Activated CD8-positive, alpha-beta memory T cell treated with anti-CD3 and anti-CD28 coated beads, Interleukin-2, amount 50 U/mL, for 24 hours (primary cell): ENCODE results near the gene RAB36.

ENCODE experiments used
- DNase-seq: peaks from one replicate; pipeline ENCODE4 v3.0.0-alpha.2; 2020; ENCODE audit errors: extremely low read depth

Gene RAB36

GRCh38 chr22:23137905-23138561 lies 7.2 kb upstream of the RAB36 start:
- peak; percentile 27 for DNase-seq

- DNase-seq = no peak
Measured at GRCh38 chr22:23138584-23139435, 6.5 kb upstream of the RAB36 start.

GRCh38 chr22:23140385-23140784 lies 4.9 kb upstream of the RAB36 start:
- no peak for DNase-seq

- DNase-seq = no peak
Measured at GRCh38 chr22:23142546-23143105, 2.7 kb upstream of the RAB36 start.

DNA sequence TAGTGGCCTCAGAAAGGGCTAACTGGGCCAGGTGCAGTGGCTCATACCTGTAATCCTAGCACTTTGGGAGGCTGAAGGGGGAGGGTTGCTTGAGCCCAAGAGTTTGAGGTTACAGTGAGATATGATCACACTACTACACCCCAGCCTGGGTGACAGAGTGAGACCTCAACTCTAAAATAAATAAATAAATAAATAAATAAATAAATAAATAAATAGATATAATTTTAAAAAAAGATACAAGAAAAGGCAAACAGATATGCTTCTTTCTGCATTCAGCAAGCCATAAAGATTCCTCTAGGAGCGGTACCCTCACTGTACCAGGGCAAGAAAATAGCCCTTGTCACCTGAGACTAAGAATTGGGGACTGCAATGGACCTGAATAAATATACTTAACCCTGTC lies 2.2 kb upstream of the RAB36 start:
- DNase-seq = no peak

DNA sequence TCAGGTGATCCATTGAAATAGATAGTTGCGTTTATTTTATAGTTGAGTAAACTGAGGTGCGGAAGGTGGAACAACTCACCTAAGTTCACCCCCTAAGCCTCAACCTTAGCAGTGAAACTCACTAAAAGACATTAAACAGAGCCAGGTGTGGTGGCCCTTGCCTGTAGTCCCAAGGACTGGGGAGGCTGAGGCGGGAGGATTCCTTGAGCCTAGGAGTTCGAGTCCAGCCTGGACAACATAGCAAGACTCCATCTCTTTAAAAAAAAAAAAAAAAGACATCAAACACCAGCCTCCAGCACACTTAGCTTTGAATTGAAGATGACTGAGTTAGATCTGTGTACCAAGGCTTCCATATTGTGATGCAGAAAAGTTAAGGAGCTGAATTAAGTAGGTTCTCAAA lies 845 bp upstream of the RAB36 start:
- DNase-seq = no peak

DNA sequence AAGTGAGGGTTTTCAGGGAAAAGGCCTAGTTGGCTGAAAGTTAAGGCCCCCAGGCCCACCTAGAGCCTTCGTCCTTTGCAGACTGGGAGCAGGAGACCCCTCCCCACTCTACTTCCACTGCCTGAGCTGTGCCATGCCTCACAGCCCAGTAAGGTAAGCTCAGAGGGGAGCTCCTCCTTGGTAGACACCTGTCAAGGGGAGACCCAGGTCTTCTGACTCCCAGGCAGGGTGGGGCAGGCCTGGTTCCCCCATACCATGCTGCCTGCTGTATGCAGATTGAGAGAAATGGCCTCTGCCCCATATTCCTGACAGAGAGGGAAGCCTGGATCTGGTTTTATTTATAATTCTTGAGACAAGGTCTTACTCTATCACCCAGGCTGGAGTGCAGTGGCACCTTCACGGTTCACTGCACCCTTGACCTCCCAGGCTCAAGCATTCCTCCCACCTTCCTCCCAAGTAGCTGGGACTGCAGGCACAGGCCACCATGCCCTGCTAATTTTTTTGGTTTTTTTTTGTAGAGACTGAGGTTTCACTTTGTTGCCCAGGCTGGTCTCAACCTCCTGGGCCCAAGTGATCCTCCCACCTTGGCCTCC lies 697 bp downstream of the RAB36 start:
- no peak for DNase-seq

DNA sequence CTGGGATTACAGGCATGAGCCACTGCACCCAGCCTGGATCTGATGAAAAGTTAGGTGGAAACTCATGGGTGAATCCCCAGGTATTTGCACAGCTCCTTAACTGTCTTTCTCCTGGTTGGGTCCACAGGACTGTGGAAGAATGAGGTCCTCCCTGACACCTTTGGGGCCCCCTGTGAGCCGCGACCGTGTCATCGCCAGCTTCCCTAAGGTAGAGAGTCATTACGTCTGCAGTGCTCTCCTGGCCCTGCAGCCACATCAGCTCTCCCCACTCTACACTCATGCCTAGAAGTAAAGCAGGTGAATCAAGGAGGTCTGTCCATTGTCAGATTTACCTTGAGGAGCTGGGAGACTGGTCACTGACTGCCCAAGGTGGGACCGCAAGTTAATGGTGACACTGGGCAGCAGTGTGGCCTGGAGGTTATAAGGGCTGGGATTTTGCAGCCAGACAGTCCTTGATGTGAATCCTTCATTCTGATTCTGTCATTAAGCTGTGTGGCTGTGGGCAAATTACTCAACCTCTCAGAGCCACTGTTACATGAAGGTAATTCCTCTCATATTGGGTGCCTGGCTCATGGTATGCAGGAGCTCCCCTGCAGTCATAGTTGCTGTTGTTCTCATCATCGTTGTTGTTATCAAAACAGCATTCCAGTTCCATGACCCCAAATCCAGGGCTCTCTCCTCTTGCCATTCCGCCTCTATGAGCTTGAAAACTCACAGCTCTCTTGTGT lies 1.4 kb downstream of the RAB36 start:
- DNase-seq = no peak

DNA sequence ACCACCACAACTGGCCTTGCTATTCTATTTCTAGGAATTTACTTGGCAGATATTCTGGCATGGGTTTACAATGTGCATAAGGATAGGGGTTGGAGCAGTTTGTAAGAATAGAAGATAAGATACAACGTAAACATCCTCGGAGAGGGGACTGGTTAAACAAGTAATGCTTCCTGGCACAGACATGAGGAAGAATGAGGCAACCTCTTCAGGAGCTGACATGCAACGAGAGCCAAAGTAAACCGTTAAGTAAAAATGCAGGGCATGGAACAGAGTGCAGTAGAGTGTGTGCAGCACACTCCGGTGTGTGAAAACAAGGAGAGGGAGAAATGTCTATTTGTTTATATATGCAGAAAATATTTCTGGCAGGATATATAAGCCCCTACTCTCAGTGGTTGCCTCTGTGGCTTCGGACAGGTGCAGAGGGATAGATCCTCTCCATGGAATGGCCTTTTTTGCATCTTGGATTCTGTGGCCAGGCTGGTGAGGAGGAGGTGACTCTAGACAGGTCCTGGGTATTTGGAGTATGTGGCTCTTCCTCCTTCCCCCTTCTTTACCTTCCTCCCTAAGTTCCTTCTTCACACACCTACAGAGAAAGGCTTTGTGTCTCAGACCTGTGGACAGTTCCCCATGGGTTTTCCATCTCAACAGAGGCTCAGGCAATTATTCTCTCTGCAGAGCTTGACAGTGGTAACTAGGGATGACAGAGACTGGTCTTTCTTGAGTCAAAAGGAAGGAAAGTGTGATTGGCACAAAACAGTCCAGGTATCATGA lies 2.5 kb downstream of the RAB36 start:
- DNase-seq = no peak

DNA sequence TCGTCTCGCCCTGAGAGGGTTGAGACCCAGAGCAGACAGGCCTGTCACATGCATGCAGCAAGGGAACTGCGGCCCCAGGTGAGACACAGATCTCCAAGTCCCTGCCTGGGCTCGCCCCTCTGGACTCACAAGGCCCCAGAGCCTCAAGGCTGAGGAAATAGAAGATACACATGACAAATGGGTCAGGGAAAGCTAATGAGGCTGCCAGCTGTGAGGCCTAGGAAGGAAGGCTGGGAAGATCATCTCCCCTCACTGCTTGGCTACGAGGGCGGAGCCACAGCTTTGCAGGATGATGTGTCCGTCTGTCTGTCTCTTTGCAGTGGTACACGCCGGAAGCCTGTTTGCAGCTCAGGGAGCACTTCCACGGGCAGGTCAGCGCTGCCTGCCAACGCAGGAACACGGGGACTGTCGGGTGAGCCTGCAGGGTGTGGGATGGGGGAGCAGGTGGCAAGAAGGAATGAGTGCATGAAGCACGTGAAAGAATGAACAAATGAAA lies 4.5 kb downstream of the RAB36 start:
- DNase-seq = no peak

DNA sequence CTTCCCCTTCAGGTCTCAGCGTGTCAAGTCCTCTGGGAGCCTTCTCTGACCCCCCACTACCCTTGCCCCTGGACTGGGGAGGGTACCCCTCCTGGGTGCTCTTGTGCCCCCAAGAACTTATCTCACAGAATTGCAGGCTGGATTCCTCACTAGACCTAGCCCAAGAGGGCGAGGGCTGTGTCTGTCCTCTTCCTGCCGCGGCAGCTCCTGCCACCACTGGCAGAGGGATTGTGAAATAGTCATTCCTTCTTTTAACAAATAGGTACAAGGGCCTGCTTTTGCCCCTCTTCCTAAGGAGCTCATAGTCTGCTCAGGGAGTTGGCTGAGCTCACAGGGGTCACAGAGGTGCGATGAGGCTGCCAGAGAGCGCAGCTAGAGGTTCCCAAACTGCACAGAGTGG lies 5.5 kb downstream of the RAB36 start:
- no peak for DNase-seq

DNA sequence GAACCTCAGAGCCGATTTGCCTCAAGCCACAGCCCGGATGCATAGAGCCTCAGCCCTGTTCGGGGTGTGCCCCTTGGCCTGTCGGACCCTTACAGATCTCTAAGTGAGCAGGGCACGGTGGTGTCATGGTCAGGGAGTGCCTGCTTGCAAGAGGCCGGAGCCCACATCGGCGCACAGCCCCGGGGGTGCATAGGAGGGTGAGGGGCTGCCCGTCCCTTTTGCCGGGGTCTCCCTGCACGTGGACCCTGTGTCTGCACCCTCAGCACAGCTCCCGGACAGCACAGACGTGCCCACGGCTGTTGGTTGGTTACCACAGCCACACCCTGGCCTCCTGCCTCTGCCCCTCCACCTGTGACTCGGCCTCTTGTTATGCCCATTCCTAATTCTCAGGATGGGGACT lies 6.5 kb downstream of the RAB36 start:
- DNase-seq = no peak

GRCh38 chr22:23152238-23153114 lies 7.2 kb downstream of the RAB36 start:
- no peak for DNase-seq

GRCh38 chr22:23153994-23154393 lies 8.7 kb downstream of the RAB36 start:
- no peak for DNase-seq

DNA sequence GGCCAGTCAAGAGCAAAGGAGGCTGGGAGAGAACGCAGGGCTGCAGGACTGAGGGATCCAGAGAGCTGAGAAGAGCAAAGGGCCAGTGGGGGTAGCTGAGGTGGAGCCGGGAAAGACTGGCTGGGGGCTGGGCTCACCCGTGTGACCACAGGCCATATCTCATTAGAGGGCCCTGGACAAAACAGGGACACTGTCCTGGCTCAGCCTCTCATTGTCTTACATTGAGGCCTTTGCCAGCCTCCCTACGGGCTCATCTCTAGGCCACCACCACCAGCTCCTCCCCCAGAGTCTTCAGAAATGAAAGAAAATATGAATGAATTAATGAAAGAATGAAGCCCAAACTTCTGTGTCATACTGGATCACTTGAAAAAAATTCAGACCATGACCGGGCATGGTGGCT lies 9.2 kb downstream of the RAB36 start:
- no peak for DNase-seq

DNA sequence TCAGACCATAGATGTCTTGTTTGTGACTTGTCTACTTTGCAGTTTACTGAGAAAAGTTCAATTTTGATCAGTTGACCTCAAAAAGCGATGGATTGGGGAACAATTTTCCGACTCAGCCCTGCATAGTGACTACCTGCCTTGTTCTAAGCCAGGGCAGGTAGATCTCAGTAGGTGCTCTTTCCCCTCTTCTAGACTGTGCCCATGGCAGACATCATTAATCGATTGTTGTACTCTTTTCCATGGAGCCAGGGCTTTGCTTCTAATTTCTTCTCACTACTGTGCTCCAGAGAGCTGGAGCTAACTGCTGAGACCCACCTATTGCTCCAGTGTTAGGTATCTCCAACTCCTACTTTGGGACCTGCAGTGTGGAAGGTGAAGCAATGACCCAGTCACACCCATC lies 9.9 kb downstream of the RAB36 start:
- no peak for DNase-seq

- DNase-seq = no peak
Measured at GRCh38 chr22:23155831-23156230, 10.6 kb downstream of the RAB36 start.

DNA sequence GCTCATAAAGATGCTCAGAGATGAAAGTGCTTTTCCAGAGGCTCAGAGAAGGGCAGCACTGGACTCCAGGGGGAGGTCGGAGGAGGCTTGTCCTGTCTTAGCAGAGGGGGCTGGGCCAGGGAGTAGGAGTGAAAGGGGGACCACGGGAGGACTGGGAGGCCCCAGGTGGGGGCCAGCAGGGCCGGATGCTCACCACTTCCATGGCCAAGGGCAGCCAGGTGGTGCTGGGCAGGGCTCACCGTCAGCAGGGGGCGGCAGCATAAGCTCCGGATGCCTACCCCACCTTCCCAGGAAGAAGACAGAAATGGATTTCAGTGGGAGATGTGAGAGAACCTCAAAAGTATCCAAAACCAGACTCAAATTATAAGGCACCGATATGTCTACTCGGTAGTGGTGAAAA lies 11.0 kb downstream of the RAB36 start:
- DNase-seq = no peak

- DNase-seq = no peak
Measured at GRCh38 chr22:23157560-23158515, 12.6 kb downstream of the RAB36 start.
